NCI-H2107 (cell line): ENCODE data around the gene RIIAD1.
"Not testable (repeated sequence)": the region's sequence is repeated elsewhere in the genome, so short reads cannot be mapped to it uniquely, and the experiment has no call there.

Experiments used
- DNase-seq: peaks from one replicate; lab custom pipeline; 2025; lab: John Stamatoyannopoulos, UW

Gene RIIAD1

DNA sequence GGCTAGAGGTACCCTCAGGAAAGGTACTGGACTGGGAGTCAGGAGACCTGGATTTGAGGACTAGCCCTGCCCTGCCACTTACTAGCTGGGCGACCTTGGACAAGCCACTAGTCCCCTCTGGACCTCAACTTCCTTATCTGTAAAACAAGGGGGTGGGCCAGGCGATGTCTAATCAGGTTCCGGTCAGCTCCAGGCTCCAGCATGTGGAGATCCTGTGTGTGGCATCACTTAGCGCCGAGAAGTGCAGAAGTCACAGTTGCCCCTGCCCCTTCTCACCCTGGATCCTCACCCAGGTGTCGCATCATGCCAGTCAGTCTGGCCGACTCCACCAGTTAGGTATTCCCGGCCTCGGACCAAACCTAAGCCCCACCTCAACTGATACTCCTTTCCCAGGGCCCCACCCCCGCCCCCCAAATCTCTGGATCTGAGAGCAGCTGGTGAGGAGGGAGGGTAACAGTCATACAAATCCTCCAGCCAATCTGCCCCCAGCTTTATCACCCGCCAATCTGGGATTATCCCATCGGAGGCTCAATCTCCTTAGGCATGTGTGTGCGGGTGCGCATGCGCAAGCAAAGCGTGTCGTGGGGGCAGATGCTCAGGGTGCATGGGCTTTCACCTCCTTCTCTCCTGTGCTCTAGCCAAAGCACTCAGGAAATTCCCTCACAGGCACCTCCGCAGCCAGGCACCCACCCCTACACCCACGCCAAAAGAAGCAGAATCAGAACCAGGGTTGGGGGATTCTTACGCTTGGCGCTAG is 10.1 kb upstream of the RIIAD1 start:
- no peak for DNase-seq

DNA sequence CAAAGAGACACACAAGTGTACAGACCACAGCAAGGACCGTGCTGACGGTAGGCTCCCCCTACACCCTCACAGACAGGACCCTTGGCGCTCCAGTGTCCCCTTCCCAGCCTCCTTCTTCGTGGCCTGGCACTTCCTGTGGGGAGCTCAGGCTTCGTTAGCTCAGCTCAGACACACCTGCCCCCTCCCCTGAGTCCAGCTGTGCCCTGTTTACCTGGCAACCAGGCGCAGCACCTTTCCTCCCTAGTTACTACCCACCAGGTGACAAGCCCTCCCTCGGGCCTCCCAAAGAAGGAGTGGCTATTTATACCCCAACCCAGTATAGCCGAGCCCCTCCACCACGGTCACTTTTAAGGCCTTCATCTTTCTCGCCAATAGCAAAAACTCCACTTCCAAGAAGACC is 9.4 kb upstream of the RIIAD1 start:
- DNase-seq = no peak

DNA sequence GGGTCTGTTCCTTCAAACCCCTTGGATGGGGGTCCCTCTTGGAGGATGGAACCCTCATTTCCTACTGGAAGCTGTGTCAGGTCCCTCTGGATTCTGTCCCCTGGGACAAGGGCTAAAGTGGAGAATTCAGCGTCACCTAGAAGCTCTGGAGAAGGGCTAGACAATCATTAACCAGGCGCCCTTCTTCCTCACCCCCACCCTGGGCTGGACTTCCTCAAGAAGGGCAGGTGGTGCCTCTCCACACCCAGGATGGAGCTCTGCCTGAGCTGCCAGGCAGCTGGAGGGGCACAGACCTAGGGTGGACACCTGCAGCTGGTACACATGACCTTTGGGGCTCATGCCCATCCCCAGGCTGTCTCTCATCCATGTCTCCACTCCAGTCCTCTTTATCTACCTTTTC is 8.3 kb upstream of the RIIAD1 start:
- no peak for DNase-seq

DNA sequence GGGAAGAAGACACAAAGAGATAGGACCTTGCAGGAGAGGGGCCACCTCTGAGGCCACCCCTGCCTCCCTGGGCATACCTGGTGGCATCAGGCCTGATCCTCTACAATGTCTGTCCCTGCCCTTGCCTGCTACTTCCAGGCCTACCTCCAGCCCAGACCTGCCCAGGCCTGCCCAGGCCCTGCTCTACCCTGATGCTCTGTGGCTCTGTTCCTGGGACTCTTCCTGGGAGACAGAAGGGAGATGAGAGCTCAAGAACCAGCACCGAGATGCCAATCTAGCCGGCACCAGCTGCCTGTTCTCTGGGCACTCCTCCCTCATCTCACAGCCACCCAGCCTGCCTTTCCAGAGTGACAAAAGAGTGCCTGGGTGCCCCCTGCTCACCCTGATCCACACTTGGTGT is 7.4 kb upstream of the RIIAD1 start:
- DNase-seq = no peak

DNA sequence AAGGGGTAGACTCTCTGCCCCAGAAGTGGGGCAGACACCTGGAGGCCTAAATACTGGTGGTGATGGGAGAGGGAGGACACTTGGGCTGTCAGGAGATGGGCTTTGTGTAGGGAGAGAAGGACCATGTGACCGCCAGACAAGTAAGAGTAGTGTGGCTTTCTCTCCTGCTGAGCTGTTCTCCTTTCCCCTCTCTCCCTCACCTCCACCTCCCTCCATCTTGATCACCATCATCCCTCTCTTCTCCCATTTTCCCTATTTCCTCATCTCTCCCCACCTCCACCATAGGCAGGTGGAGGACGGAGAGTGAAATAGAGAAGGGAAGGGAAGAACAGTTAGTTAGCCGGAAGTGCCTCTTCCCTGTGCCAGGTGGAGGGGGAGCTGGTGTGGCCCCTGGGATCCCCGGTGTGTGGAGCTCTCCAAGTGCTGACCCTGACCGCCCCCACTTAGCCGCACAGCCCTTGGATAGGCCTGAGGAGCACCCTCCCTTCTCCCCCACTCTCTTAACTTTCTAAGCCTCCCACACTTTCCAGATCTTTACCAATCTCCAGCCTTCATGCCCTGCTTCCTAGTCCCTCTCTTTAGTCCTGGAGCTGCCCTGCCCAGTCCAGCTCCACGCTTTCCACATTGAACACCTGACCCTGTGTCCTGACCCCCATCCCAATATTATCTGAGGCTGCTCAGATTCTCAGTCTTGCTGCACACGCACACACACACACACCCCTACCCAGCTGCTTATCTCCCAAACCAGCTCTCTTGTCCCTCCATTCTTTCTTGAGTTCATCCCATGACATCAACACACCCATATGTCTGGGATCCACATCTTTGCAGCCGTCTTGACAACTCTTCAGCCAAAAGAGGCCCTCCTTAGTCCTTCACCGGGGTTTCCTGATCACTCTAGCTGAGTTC is 6.2 kb upstream of the RIIAD1 start:
- no peak for DNase-seq

DNA sequence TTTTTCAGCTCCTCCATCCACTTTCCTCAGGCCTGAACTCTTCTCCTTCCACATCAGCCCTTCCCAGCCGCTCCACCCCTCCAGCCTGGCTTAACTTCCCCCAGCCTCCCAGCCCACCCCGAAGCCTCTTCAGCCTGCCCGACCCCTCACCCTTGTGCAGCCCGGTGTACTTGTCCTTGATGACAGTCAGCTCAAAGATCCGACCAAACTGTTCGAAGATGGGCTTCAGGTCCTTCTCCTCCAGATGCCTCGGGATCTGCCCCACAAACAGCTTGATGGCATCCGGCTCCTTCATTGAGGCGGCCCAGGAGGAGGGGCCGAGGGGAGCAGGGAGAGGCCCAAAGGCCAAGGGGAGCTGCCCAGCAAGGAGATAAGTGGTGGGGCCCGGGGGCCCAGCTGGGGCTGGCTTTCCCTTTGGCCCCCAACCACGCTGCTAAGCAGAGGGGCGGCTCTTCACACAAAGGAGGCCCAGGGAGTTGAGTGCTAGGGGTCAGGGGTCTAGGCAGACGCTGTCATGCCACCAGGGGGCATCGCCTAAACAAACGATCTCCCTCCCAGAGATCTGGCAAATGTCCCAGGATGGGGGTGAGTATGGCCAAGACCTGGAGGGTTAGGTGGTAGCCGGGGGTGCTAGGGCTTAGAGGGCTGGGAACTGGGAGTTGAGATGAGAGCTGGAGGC is 5.5 kb upstream of the RIIAD1 start:
- no peak for DNase-seq

DNA sequence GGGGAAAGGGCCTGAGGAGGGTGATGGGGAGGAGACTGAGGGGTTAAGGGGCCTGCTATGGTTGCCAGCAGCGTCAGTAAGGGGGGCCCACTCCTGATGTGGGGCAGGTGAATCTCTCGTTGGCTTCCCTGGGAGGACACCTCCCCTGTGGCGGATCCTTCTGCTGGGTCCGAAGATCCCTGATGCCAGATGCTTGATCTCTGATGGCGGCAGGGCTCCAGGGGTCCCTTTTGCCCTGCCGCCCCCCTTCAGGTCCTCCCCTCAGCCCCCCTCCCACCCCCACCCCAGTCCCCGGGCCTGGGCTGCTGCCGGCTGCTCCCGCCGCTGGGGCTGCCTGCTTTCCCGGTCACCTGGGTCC is 4.9 kb upstream of the RIIAD1 start:
- no peak for DNase-seq

DNA sequence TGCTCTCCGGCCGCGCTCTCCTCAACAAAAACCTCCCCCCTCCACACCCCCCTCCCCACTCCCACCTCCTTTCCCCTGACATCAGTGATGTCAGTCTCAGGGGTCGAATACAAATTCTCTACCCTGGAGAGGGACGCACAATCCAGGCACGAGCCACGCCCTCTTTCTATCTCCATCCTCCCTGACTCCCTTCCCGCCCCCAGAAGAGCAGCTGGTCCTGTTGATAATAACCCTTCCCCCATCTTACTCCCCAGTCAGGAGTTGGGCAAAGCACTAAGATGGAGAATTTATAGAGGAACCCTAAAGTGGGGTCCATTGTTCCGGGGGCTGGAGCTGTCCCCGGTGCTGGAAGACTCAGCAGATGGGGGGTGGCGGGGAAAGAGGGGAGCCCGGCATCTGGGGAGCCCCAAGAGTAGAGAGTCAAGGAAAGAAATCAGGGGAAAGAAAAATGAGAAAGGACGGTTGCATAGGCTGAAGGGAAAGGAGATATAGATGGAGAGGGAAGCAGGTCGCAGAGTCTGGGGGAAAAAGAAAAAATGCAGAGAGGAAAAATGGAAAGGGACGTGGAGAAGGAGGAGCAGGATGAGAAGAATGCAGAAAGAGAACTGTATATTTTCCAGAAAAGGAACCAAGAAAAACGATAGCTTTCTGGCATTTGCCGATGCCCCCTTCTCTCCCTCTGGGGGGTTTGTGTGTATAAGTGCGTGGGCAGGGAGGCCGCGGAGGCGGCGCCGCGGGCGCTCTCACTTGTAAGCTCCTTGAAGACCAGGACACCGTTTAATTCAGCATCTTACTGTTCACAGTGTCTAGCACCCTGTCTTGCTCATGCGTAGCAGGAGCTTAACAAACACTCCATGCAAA is 4.3 kb upstream of the RIIAD1 start, which contains the start of gene CELF3:
TSS of gene CELF3 (minus strand) at position 33 of the 861 bp plus-strand sequence. CDS start 783 bp downstream, outside the sequence.
- DNase-seq = peak; percentile 83

DNA sequence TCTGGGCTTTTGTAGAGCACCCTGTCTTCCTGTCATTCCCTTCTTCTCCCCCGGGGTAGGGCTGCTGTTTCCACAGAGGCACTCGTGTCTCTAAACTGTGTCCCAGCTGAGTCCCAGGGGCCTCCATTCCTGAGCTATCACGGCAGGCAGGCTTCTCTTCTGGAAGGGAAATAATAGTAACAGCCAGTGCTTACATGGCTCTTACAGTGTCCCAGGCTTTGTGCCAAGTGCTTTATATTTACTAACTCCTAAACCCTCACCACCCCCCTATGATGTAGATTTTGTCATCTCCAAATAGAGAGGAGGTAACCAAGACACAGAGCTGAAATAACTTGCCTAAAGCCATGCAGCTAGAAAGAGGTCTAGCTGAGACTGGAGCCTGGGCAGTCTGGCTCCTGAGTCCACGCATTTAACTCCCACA is 3.3 kb upstream of the RIIAD1 start:
- DNase-seq = no peak

DNA sequence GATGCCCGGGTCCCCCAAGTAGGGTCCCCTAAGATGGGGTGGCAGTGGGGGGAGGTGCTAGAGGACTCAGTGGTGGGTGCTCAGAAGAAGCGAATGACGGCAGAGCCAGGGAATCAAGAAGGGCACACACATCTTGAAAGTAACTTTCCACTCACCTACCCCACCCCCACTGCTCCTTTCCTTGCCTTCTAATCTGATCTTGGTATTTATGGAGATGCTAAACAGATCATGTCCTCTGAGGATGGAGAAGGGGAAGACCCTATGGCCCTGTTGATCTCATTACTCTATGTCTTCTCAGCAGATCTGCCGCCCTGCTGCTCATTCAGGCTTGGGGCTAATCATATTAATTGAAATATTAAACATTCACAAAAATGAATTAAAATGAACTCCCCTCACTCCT is 2.7 kb upstream of the RIIAD1 start:
- no peak for DNase-seq

DNA sequence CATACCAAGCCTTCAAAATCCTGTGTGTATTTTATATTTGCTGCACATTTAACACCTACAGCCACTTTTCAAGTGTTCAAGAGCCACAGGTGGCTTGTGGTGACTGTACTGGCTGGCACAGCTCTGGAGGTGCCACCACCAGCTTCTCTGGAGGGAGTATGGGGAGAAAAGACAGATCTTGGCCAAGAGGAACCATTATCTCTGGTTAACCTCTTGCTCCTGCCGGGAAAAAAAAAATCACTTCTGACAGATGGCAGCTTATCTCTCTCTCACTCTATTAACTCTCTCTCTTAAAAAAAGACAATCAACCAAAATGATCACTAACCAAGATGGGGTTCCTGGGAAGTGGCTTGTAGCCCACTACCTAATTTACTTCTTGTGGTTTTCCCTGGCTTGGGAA is 1.2 kb upstream of the RIIAD1 start:
- DNase-seq = no peak

DNA sequence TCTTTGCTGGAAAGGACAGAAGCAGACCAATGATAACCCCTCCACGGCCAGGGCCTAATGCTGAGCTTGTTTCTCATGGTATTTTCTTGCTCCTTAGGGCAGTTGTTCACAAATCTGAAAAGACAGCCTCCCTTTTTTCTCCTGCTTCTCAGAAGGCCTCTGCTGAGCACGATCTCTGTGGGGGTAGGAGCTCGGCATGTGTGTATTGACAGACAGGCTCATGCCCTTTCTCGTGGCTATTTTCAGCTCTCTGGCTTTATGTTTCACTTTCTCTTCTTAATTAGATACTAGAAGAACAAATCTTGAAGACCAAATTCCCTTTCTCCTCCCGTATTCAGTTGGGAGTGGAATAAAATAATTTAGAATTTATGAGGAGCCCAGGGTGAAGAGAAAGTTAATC is 768 bp upstream of the RIIAD1 start:
- DNase-seq = no peak

DNA sequence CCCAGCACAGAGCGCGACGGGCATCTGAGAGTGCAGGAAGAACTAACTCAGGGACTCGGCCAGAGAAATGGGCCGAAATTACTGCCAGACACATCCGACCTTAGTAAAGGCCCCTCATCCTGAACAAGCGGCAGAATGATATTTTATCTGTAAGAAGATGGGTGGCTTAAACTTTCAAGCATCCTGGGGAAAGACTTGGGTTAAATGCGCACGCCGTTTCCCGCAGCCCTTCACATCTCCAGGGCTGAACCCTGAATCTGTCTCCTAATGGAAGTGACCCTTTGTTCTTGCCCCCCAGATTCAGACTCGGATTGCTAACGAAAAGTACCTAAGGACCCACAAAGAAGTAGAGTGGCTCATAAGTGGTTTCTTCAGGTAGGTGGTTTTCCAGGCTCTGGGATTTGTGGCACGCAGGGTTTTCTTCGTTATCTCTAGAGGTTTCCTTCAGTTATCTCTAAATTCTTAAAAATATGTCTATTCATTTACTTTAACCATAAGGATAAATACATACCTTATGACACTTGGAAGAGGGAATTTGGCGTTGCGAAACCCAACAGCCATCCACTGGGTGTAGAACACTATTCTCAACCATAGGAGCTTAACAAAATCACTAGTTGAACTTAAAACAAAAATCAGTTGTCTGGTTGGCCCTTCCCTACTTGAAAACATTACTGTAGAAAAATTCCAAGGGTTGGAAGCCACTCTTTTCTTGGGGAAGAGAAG is 627 bp downstream of the RIIAD1 start:
- no peak for DNase-seq

DNA sequence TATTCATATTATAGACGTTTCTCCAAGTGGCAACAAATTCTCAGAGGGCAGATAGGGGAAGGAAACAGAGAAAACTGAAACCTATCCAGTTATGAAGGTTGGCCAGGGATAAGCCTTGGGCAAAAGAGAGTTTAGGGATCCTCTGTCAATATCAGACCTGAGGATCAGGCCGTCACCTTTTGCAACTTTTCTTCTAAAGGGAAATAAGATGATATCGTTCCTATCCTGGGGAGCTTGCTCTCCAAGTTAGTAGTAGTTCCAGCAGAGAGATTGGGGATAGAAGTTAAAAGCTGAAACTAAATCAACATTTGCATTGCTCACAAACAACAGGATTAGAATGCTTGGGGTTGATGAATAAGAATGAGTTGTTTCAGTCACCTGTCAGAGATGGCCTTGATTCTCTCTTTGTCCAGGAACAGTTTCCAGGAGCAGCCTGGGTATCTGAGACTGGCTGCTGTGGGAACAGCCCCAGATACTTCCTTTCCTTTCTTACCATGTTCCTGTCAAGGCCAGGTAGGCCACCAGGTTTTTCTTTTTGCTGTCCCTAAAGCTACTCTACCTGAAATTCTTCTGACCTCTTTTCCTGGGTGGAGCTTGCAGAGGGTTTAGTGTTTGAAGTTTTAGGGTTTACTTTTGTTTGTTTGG is 2.5 kb downstream of the RIIAD1 start:
- DNase-seq = no peak

DNA sequence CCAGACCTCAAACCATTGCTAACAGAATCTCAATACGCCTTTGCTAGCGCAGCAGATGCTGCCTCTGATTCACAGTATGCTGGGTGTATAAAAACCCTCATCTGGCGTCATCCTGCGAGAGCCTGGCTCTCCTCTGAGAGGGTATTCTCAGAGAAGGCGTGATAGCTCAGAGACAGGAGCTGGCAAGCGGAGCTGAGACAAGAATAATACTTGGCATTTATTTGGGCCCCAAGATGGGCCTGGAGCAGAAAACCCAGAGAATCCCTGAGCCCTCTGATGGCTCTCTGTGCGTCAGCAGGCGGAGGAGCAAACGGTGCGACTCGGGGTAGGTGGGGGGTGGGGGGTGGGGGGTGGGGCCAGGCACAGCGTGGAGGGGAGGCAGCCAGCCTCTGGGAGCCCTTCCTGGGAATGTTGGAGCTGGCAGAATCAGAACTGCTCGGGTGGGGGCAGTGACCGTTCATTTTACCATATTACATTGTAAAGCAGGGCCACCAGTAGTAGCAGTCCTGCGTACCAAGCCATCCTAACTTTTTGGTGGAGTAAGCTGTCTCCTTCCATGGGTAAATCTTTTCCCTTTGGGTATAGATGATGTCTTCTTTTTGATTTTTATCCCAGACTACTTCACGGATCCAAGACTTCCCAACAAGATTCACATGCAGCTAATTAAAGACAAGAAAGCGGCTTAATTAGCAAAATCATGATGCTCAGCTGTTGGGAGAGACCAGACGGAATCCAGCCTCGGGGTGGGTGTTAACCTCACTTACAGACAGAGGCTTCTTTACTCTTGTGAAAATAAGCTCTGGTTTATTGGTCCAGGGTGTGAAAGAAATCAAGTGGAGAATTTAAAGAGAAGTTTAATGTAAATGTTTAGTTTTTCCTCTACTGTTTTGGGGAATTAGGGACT is 7.1 kb downstream of the RIIAD1 start:
- no peak for DNase-seq

DNA sequence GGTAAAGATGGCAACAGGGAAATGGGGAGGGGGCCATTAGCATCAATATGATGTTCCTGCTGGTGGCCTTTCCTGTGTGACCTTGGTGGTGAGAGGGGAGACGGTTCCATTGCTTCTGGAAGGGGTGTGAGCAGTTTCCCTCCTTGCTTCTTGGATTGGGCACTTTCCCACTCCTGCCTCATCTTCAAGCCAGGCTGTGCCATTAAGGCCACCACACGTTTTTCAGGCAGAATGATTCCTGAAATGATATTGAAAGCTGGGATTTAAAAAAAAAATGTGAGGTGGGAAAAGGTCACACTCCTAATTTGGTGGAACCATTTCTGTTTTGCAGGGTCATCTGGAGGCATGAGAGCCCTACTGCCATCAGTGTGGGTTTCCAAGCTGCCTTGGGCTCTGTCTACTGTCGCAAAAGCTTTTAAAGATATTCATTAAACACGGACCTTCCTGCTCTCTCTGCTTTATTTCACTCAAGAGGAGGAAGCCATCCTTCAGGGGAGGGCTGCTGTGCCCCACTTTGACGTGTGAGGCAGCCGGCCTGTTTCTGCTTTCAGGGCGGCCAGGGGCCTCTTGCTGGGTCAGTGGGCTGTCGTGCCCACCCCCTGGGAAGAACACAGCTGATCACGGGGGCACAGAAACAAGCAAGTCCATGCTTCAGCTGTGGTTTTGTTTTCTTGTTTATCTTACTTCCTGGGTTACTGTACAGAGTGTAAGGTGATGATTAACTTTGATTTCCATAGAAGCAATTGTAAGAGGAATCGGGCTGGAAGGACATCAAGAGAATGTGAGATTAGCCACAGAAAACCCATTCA is 8.0 kb downstream of the RIIAD1 start:
- no peak for DNase-seq

DNA sequence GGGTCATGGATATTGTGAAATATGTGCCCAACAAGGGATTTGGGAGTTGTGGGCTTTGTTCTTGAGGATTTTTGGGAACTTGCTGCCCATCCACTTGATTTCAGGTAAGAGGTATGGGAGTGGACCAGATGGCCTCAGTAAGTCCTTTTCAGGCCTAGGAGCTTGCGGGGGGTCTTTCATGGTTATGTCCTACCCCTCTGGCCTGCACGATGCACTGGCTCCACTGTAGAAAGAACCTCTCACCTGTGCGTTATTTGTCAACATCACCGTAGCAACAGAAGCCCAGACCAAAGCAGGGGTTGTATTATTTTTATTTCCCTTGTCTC is 8.6 kb downstream of the RIIAD1 start:
- DNase-seq = no peak

DNA sequence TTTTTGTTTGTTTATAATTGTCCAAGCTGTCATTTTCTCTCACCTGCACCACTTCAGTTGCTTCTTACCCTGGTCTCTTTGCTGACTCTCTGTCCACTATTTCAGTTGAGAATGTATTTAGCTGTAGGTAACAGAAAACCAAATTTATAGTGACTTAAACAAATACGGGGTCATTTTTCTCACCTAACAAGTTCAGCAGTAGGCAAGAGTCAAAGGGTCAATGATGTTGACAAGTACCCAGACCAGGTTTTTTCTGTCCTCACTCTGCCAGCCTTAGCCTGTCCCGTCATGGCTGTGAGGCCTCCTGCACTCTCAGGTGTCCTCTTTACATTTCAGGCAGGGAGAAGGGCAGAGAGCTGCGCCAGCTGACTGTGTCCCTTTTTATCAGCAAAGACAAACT is 11.8 kb downstream of the RIIAD1 start:
- DNase-seq = no peak

DNA sequence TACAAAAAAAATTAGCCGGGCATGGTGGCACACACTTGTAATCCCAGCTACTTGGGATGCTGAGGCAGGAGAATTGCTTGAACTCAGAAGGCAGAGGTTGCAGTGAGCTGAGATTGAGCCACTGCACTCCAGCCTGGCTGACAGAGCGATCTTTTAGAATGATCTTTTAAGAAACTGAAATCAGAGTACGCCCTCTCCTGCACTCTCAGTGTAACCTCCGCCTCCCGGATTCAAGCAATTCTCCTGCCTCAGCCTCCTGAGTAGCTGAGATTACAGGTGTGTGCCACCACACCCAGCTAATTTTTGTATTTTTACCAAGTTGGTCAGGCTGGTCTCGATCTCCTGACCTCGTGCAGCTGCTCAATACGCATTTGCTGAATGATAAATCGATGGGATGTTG is 12.7 kb downstream of the RIIAD1 start:
- not testable (repeated sequence) for DNase-seq
